ENCODE measurements around the gene CAVIN1.

GRCh38 chr17:42362245-42362961 lies 60.7 kb downstream of the CAVIN1 start:
- TF ChIP-seq CTCF (IDR thresholded peaks at IDR 0.05; ENCODE audit: insufficient read depth, low read length, poor library complexity, severe bottlenecking): no peak
- no peak for TF ChIP-seq EZH2phosphoT487 (conservative IDR thresholded peaks at IDR 0.05; ENCODE audit: low read length)

Data from SU-DHL-6 (cell line).